ENCODE data around the gene CMTR2.
"Not testable (repeated sequence)": the region's sequence is repeated elsewhere in the genome, so short reads cannot be mapped to it uniquely, and the experiment has no call there.

Gene CMTR2

DNA sequence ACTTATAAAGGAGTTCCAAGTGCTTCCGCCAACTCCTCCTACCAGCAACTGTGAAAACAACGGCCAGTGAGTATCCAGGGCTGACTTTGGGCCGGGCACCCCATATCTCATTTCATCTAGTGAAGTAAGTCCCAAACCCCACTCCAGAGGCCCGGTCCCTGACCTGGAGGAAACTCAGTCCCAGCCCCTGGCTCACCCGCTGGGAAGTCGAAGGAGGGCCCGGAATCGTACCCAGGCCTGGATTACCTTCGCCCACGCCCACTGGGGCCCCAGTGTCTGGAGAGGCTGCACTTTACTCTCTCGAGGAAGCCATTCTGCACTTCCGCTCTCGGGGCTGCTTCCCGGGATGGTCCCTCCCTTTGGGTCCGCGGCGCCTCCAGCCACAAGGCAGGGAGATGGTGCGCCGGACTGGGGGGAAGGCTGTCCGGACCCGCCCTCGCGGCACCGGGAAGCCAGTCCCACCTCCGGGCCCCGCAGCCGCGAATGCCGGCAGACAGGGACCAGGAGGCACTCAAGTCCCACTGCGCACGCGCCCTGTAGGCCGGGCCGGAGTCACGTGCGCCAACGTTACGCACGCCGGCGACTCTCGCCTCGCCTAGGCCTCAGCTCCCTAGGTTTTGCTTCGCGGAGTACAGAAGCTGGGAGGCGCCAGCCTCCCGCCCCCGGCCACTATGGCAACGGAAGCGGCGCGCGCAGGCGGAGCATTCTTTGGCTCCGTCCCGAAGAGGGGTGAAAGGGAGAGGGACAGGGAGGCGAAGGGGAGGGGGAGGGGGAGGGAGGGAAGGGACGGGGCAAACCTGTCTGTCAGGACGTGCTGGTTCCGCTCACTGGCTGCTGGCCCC, at the start of gene CMTR2:
Gene CMTR2, minus strand, starts transcription at position 513 of the 842 bp plus-strand sequence. CDS start 3,482 bp downstream, outside the sequence.
- peak; percentile 80 to 88 (median 82) for DNase-seq (ENCODE audit: low read depth in 3 of 3)

DNA sequence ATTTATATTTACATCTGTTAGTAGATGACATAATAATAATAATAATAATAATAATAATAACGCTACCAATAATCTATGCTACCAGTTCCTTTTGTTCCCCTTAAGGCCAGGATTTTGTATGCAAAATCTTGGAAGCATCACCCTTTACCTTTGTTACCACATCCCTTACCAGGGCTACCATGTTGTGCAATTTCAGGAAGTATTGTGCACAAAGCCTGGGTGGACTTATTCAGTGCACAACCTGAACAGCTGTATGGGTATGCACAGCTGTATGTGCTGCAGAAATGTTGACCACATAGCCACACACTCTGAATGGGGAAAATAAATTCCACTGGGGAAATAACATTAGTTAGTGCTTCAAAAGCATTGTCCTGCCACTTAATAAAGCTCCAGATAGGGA, 49.4 kb upstream of the CMTR2 start:
- DNase-seq (ENCODE audit: low read depth in 3 of 3), result no peak

DNA sequence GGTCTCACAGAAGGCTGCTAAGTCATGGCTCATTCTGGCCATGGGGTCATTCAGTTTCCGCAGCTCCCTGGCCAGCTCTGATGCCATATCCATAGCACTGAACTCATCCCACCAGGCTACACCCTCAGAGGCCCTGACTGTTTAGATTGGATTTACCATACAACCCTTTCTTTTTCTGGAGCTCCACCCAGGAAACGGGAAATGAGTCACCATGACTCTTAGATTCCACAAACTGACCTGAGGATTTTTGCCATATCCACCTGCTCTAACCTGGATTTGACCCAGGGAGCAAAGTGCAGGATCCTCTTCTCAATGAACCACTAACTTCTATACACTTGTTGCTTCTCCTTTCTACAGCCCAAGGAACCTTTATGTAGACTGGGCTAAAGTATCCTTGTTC, 49.0 kb upstream of the CMTR2 start:
- no peak for DNase-seq (ENCODE audit: low read depth in 3 of 3)

GRCh38 chr16:71337631-71338030, 48.4 kb upstream of the CMTR2 start:
- DNase-seq (ENCODE audit: low read depth in 3 of 3), result no peak

GRCh38 chr16:71328151-71328550, 38.9 kb upstream of the CMTR2 start:
- no peak for DNase-seq (ENCODE audit: low read depth in 3 of 3)

GRCh38 chr16:71327720-71328119, 38.5 kb upstream of the CMTR2 start:
- no peak for DNase-seq (ENCODE audit: low read depth in 3 of 3)

GRCh38 chr16:71319999-71320398, 30.8 kb upstream of the CMTR2 start:
- no peak for DNase-seq (ENCODE audit: low read depth in 3 of 3)

DNA sequence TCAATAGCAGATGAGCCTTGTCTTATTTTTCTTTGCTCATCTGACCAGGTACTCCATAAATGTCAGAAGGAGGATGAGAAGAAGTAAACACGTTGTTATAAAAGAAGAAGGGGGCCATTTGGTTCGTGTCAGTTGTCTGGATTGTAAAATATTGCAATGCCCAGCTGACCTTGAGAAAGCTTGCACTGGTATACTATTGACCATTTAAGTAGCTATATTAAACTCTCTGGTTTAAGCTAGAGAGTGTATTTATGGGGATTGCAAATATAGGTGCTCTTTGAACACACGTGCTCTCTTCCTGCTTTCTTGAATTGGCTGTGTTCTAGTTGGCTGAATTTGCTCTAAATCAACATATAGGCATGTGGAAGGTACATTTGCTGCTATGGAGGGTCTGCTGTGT, 26.1 kb upstream of the CMTR2 start:
- no peak for DNase-seq (ENCODE audit: low read depth in 3 of 3)

- not testable (repeated sequence) for DNase-seq (ENCODE audit: low read depth in 3 of 3)
Measured at GRCh38 chr16:71313591-71313990, 24.4 kb upstream of the CMTR2 start.

GRCh38 chr16:71311553-71312158, 22.5 kb upstream of the CMTR2 start:
- DNase-seq (ENCODE audit: low read depth in 3 of 3), result peak in 1 of 3 experiments; percentile 9

GRCh38 chr16:71303938-71304337, 14.7 kb upstream of the CMTR2 start:
- DNase-seq (ENCODE audit: low read depth in 3 of 3), result no peak

GRCh38 chr16:71297341-71297634, 8.1 kb upstream of the CMTR2 start:
- no peak for DNase-seq (ENCODE audit: low read depth in 3 of 3)

- no peak for DNase-seq (ENCODE audit: low read depth in 3 of 3)
Measured at GRCh38 chr16:71296584-71297340, 7.6 kb upstream of the CMTR2 start.

DNA sequence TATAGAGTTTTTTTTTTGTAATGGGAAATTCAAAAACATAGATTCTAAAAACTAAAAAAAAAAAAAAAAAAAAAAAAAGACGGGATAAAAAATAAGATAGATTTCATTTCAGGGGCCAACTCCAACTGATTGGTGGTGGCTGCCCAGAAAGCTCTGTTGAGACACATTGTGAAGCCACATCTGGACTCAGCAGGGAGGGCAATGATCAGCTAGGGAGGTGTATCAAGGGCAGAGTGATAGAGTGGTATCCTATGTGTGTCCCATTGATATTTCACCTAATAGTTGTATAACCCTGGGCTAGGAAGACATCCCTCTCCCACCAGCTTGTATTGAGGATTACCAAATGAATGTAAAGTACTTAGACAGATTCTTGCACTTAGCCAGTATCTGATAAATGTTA, 6.7 kb upstream of the CMTR2 start:
- DNase-seq (ENCODE audit: low read depth in 3 of 3), result no peak

GRCh38 chr16:71293919-71294318, 4.7 kb upstream of the CMTR2 start:
- DNase-seq (ENCODE audit: low read depth in 3 of 3), result no peak

- not testable (repeated sequence) for DNase-seq (ENCODE audit: low read depth in 3 of 3)
Measured at GRCh38 chr16:71292095-71292494, 2.9 kb upstream of the CMTR2 start.

DNA sequence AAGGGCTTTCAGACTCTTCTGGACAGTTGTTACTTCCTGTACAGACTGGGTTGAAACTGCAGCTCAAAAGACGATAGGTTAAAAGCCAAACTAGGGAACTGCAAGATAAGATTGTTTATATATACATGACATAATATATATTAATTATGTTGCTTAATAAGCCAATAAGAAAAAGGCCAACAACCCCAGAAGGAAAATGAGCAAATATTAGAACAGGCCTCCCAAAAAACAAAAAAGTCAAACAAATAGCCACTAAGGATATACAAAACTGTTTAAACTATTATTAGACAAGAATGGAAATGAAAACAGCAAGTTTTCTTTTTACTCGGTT, 495 bp upstream of the CMTR2 start:
- DNase-seq (ENCODE audit: low read depth in 3 of 3), result no peak

DNA sequence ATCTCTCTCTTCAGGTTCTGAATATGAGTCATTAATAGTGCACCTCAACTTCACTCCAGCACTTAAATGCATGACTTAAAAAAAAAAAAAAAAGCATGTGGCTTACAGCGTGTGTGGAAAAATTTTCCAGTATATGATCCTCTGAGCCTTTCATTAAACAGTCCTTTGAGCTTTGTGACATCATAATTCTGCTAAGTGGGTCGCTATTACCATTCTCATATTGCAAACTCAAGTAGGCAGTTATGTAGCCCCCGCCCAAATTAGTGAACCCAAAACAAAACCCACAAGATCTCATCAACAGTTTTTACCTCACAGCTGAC, 672 bp downstream of the CMTR2 start:
- no peak for DNase-seq (ENCODE audit: low read depth in 3 of 3)

GRCh38 chr16:71287911-71288310, 1.3 kb downstream of the CMTR2 start:
- no peak for DNase-seq (ENCODE audit: low read depth in 3 of 3)

GRCh38 chr16:71287454-71287853, 1.7 kb downstream of the CMTR2 start:
- DNase-seq (ENCODE audit: low read depth in 3 of 3), result no peak

DNA sequence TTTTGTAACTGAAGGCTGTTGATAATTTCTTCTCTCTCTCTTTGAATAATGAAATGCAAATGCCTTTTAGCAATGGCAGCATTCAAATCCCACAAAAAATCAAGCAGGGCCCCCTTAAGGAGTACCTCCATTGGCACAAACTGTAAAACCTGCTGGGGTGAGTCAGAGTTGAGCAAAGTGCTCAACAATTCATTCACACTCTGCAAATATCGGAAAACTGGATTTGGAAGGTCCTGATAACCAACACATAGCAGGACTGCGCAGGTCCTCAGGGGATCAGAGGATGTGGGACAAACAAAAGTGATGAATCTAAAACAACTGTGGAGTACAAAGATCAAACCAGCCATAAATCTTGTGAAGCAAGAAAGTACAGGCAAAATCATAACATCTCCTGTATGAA, 5.6 kb downstream of the CMTR2 start:
- DNase-seq (ENCODE audit: low read depth in 3 of 3), result no peak

GRCh38 chr16:71282943-71283342, 6.3 kb downstream of the CMTR2 start:
- DNase-seq (ENCODE audit: low read depth in 3 of 3), result no peak

All from stimulated activated CD4-positive, alpha-beta T cell treated with anti-CD3 and anti-CD28 coated beads, TNF-alpha, amount 100 ng/mL, for 24 hours (primary cell).